HG03108 (cell line): ENCODE results near the gene MEGF9.

ENCODE experiments used
- ATAC-seq: cut with Tn5 transposase; IDR thresholded peaks from one replicate; pipeline ENCODE4 v1.9.1; 2021; ENCODE audit warnings: moderate library complexity; ENCODE audit not compliant: unreplicated experiment

The MEGF9 gene

DNA sequence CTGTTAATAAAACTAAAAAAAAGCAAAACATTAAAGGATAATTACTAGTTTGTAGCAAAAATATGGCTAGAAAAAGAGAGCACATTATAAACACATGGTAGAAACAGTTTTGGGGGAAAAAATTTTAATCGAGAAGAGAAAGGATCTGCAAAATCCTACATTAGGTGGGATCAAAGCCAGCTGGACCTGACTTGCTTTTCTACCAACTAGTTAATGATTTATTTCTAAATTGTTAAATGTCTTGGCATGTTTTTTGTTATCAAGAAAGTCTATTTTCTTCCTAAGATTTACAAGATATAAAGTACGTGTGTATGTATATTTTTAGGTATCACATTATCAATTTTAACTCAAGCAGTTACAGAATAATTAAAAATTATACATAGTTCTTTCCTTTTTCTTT, 87.2 kb downstream of the MEGF9 start:
- no peak for ATAC-seq

DNA sequence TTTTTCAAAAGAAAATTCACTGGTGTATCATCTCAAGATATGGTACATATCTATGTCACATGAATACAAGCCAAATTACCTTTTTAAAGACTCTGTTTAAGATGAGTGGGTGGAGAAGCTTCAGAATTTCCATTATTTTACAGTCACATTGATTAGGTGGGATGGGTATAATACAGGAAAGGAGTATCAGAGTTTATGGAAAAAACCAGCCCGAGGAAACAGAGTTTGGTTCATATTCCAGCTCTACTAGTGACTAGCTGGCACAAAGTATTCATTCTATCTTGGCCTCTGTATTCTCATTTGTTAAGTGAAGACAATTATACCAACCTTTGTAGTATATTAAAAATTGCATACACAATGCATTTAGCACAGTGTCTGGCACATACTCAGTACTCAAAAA, 87.8 kb downstream of the MEGF9 start:
- ATAC-seq, result no peak

GRCh38 chr9:120625222-120625621, 89.0 kb downstream of the MEGF9 start:
- no peak for ATAC-seq

- no peak for ATAC-seq
Observed at GRCh38 chr9:120622790-120623189, 91.5 kb downstream of the MEGF9 start.

GRCh38 chr9:120621941-120622340, 92.3 kb downstream of the MEGF9 start:
- ATAC-seq, result no peak

GRCh38 chr9:120619751-120620655, 94.3 kb downstream of the MEGF9 start:
- no peak for ATAC-seq

GRCh38 chr9:120616966-120617935, 97.0 kb downstream of the MEGF9 start:
- ATAC-seq, result no peak

- no peak for ATAC-seq
Observed at GRCh38 chr9:120612218-120612617, 102.1 kb downstream of the MEGF9 start.

- ATAC-seq, result no peak
Observed at GRCh38 chr9:120611690-120612068, 102.6 kb downstream of the MEGF9 start.

GRCh38 chr9:120610975-120611689, 103.1 kb downstream of the MEGF9 start:
- no peak for ATAC-seq

DNA sequence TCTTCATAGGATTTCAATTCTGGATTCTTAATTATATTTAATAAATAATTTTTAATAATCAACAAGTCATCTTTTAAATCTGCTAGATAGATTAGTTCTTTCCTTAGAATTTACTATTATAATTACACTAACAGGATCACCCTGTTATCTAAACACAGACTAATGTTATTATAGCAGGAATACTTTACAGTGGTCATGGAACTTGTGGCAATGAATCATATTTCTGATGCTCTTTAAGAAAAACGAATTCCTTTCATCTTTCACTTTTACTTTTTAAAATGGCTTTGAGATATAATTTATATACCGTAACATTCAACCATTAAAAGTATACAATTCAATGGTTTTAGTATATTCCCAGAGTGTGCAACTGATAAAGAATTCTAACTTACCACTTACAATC, 104.6 kb downstream of the MEGF9 start:
- ATAC-seq, result no peak

GRCh38 chr9:120608421-120608820, 105.8 kb downstream of the MEGF9 start:
- ATAC-seq, result no peak

- no peak for ATAC-seq
Observed at GRCh38 chr9:120603591-120603990, 110.7 kb downstream of the MEGF9 start.

DNA sequence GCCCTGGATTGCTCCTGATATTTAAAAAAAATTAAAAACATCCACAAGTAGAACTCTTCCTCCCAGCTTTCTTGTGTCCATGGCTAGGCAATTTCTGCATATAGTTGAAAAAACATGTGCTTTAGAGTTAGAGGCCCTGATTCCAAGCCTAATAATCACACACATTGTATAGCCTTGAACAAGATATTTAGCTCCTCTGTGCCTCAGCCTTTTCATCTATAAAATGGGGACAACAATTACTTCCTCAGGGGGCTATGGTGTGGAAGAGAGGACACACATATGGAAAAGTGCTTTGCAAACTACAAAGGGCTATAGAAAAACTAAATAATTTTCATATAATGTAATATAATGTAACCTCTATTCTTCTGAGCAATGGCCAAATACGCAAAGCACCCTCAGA, 111.3 kb downstream of the MEGF9 start:
- no peak for ATAC-seq

DNA sequence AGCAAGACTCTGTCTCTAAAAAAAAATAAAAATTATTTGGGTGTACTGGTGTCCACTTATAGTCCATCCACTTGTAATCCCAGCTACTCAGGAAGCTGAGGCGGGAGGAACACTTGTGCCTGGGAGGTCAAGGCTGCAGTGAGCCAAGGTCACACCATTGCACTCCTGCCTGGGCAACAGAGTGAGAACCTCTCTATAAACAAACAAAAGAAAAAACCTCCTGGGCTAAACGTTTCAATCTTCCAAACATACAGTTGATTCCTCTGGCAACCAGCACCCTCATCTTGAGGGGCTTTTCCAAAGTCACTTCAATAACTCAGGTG, 120.4 kb downstream of the MEGF9 start:
- no peak for ATAC-seq

GRCh38 chr9:120593250-120593954, 120.9 kb downstream of the MEGF9 start:
- no peak for ATAC-seq

DNA sequence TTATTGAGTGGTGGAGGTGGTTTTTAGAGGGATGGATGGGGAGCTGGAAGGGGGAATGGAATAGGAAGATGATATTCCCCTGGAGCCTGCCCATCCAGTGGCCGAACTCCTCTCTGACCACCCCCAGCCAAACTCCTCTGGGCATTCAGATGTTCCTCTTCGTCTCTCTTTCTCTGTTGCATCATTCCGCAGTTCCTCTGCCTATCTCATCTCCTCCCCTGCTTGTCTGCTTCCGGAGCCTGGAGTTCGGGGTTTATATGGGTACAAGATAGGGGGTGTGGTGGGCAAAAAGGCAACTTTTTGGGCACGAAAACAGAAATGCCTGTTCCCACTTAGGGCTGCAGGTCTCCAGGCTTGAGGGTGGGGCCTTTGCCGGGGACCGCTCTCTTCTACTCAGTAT, 122.1 kb downstream of the MEGF9 start:
- ATAC-seq, result no peak

DNA sequence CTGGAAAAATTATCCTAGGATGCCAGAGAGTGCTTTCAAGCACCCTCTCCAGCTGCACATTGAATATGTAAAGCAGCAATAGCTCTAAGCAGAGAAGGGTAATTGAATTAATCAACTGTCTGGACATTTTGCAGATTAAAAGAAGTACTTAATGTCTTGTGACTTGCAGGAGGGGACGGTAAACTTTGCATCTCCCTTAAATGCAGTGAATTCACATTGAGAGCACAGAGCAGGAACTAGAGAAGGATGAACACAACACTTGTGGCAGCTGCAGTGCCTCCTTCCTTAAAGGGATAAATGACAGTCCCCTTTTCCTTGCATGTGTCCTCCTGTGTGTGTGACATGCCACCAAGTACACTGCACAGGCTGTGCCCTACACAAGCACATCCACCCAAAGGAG, 126.9 kb downstream of the MEGF9 start:
- no peak for ATAC-seq

DNA sequence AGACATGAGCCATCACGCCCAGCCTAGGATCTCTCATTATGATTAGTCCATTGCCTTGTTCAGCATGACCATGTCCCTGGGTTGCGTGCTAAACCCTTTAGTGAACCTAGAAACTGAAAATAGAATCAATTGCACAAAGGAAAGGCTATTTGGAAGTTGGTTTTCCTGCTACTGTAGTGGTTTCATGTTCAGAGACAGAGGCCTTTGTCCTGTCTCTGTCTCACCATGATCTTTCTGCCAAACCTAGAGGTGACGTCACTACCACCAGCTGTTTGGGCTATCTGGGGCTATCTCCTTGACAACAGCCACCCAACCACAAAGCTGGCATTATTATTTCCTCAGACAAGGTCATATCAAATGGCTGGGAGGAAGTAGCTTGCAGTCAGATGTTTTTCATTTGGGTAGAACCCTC, 130.3 kb downstream of the MEGF9 start:
- no peak for ATAC-seq

DNA sequence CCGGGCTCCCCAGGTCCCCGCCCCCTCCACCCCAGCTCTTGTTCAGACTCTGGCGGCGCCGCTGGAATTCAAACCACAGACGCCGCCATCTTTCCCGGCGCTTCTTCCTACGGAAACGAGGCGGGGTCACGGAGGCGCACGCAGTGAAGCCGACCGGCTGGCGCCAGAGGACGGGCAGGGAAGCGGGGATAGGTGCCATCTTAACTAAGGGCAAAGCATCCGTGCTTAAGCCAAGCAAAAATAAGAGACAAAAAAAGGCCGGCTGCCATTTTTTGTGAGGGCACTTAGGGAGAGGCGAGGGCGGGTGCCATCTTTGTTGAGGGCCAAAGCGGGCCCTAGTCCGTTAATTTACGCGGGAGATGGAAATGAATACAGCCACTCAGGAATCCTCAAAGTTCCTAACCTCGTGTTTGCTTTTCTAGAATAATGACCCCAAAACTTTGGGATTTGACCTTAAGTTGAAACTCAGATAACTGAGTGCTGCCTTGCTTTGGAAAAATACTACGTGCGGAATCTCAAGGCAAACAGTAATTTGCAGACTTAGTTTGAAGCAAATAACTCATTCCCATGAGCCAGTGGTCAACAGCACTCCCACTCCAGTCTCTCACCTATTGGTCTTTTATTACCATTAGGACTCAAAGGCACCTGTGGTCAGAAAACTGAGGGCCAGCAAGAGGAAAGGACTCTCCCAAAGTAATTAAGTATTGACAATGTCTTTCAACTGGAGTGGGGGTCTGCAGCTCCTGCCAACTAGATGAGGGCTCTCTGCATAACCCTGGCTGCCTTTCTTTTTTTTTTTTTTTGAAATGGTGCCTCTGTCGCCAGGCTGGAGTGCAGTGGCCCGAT, 134.0 kb downstream of the MEGF9 start, which contains the start of gene CDK5RAP2:
Gene CDK5RAP2 (minus strand): TSS at position 117 of the 846 bp plus-strand sequence. CDS start 189 bp downstream, outside the sequence.
- peak; percentile 94 for ATAC-seq
